Activated CD4-positive, alpha-beta T cell treated with anti-CD3 and anti-CD28 coated beads for 24 hours (primary cell): Measurements from ENCODE around the gene MUC21.
"Not testable (repeated sequence)": the region's sequence is repeated elsewhere in the genome, so short reads cannot be mapped to it uniquely, and the experiment has no call there.

Experiments used
- DNase-seq, 2 donors: peaks; one replicate each; pipeline ENCODE4 v3.0.0-alpha.2; 2020; ENCODE audit warnings: low read depth in 2 of 2

Gene MUC21

DNA sequence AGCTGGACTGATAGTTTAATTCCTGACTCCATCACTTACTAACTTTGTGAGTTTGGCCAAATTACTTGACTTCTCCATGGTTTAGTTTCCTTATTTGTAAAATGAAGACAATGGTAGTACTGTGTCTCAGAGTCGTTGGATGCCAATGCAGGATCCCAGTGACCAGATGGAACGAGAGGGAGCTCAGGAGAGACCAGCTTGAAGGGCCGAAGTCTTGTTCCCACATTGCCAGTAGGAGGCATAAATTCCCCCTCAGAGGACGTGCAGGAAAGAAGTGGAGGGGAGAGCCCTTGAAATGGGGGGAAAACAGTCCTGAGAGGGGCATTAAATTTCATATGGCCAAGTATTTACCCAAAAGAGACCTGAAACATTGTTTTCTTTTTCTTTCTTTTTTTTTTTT, 24.6 kb downstream of the MUC21 start:
- no peak for DNase-seq

DNA sequence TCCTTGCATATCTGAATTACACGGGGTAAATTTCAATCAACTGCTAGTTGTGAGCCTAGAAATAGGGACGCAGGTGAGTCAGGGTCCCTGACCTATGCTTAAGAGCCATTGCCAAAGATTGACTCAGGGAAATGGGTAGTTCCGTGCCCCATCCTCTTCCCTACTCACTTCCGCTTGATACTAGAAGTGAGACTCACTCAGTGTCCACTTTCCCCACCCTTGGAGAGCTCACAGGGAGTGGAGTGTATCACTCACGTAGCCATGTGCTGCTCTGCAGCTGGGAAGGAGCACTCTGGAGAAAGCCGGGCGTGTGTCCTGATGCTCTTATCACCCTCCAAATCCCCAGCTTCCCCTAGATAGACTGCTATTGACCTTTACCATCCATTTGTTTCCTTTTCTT, 26.2 kb downstream of the MUC21 start:
- no peak for DNase-seq

DNA sequence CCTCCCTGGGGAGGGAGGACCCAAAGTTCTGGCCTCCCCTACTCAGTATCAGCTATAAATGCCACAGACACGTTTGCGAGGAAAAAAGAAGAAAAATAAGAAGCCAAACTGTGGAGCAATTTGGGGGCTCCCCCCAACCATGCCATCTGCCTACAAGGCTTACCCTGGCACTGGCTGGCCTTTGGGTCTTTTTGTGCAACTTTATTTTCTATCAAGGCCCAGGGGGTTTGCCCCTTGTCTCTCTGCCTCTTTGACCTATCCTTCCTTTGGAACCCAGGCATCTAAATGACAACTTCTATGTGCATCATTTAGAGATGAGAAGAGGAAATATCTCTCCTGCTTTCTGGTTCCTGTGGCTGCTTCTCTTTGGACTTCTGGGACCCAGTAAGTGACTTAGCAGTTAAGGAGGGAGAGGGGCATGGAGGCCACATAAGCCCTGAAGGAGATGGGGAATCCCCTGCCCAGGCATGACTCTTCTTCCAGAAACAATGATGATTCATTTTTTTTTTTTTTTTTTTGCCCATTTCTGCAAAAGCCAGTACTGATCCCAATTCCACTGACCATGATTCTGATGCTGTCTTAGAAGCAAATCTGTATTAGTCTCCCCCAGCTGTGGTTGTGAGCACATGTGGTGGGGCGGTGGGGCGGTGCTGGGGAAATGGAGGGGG, 27.0 kb downstream of the MUC21 start, which contains the start of gene MUC22:
Gene MUC22 (plus strand): TSS at position 82 of the 668 bp plus-strand sequence. CDS start 233 bp downstream, at position 315.
- DNase-seq: no peak

DNA sequence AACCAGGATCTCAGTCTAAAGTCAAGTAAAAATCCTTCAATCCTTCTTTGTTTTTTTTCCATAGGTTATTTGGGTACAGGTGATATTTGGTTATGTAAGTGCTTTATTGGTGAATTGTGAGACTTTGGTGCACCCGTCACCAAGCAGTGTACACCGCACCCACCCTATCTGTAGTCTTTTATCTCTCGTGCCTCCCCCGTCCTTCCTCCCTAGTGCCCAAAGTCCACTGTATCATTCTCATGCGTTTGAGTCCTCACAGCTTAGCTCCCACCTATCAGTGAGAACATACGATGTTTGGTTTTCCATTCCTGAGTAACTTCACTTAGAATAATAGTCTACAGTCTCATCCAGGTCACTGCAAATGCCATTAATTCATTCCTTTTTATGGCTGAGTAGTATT, 27.6 kb downstream of the MUC21 start:
- DNase-seq: no peak

DNA sequence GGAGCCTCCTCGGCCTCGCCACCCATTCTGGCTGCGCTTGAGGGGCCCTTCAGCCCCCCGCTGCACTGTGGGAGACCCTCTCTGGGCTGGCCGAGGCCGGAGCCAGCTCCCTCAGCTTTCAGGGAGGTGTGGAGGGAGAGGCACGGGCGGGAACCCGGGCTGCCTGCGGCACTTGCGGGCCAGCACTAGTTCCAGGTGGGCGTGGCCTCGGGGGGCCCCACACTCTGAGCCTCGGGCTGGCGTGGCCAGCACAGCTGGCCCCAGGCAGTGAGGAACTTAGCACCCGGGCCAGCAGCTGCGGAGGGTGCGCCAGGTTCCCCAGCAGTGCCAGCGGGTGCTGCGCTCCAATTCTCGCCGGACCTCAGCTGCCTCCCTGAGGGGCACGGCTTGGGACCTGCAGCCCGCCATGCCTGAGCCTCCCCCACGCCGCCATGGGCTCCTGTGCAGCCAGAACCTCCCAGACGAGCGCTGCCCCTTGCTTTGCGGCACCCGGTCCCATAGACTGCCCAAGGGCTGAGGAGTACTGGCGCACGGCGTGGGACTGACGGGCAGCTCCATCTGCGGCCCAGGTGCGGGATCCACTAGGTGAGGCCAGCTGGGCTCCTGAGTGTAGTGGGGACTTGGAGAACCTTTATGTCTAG, 33.3 kb downstream of the MUC21 start:
- DNase-seq: no peak

DNA sequence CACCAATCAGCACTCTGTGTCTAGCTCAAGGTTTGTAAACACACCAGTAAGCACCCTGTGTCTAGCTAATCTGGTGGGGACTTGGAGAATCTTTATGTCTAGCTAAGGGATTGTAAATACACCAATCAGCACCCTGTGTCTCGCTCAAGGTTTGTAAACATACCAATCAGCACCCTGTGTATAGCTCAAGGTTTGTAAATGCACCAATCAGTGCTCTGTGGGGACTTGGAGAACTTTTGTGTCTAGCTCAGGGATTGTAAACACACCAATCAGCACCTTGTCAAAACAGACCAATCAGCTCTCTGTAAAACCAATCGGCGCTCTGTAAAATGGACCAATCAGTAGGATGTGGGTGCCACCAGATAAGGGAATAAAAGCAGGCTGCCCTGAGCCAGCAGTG, 33.9 kb downstream of the MUC21 start:
- not testable (repeated sequence) for DNase-seq

DNA sequence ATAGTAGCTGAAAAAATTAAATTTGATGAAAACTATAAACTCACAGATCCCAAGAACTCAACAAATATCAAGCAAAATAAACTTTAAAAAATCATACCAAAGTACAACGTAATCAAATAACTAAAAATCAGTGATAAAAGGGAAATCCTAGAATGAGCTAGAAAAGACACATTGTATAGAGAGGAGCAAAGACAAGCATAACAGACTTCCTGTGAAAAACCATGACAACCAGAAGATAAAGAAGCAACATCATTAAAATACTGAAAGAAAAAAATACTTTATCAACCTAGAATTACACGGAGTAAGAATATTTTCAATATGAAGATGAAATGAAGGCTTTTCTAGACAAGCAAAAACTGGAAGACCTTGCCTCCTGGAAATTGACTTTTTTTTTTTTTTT, 36.5 kb downstream of the MUC21 start:
- DNase-seq: no peak

DNA sequence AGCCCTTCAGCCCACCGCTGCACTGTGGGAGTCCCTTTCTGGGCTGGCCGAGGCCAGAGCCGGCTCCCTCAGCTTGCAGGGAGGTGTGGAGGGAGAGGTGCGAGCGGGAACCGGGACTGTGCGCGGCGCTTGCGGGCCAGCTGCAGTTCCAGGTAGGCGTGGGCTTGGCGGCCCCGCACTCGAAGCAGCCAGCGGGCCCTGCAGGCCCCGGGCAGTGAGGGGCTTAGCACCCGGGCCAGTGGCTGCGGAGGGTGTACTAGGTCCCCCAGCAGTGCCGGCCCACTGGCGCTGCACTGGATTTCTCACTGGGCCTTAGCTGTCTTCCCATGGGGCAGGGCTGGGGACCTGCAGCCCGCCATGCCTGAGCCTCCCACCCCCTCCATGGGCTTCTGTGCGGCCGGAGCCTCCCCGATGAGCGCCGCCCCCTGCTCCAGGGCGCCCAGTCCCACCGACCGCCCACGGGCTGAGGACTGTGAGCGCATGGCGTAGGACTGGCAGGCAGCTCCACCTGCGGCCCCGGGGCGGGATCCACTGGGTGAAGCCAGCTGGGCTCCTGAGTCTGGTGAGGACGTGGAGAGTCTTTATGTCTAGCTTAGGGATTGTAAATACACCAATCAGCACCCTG, 37.2 kb downstream of the MUC21 start:
- DNase-seq: not testable (repeated sequence)

DNA sequence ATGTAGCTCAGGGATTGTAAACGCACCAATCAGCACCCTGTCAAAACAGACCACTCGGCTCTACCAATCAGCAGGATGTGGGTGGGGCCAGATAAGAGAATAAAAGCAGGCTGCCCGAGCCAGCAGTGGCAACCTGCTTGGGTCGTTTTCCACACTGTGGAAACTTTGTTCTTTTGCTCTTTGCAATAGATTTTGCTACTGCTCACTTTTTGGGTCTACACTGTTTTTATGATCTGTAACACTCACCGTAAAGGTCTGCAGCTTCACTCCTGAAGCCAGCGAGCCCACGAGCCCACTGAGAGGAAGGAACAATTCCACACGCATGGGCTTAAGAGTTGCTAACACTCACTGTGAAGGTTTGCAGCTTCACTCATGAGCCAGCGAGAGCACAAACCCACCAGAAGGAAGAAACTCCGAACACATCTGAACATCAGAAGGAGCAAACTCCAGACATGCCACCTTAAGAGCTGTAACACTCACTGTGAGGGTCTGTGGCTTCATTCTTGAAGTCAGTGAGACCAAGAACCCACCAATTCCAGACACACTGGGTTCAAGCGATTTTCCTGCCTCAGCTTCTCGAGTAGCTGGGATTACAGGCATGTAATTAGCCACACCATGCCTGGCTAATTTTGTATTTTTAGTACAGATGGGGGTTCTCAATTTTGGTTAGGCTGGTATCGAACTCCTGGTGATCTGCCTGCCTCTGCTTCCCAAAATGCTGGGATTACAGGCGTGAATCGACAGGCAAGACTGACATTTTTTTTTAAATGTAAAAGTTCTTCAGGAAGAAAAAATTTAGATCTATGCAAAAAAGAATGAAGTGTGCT, 38.4 kb downstream of the MUC21 start:
- not testable (repeated sequence) for DNase-seq

DNA sequence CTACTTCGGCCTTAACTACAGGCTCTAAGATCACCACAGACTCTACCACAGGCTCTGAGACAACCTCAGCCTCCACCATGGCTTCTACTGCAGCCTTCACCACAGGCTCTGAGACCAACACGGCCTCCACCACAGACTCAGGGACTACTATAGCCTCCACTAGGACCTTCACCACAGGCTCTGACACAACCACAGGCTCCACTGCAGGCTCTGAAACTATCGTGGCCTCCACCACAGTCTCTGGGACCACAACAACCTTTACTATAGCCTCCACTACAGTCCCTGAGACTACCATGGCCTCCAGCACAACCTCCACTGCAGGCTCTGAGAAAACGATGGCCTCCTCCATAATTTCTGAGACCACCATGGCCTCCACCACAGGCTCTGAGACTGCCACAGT, 42.1 kb downstream of the MUC21 start:
- no peak for DNase-seq

DNA sequence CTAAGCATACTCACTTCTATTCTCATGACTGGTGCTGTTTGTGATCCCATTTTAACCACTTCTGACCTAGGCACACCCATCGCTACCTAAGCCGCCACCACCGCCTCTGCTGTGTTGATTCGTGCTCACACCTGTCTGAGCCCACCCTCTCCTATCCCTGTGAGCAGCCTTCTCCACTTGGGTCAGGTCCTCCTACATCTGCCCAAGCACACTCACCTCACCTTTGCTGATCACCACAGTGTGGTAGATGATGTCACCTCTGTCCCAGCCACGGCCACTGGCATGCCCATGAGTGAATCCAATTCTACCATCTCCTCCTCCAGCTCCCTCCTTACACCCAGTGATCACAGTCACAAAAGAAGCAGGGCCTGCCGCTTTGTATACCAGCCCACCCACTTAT, 47.6 kb downstream of the MUC21 start:
- no peak for DNase-seq

DNA sequence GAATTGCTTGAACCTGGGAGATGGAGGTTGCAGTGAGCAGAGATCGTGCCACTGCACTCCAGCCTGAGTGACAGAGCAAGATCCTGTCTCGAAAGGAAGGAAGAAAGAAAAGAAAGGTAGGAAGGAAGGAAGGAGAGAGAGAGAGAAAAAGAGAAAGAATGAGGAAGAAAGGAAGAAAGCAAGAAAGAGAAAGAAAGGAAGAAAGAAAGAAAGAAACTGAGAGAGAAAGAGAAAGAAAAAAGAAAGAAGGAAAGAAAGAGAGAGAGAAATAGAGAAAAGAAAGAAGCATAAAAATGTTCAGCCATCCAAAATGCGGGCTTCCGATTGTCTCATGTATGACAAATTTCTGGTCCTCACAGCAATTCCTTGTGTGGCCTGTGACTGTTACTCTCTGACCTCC, 49.6 kb downstream of the MUC21 start:
- DNase-seq: no peak

DNA sequence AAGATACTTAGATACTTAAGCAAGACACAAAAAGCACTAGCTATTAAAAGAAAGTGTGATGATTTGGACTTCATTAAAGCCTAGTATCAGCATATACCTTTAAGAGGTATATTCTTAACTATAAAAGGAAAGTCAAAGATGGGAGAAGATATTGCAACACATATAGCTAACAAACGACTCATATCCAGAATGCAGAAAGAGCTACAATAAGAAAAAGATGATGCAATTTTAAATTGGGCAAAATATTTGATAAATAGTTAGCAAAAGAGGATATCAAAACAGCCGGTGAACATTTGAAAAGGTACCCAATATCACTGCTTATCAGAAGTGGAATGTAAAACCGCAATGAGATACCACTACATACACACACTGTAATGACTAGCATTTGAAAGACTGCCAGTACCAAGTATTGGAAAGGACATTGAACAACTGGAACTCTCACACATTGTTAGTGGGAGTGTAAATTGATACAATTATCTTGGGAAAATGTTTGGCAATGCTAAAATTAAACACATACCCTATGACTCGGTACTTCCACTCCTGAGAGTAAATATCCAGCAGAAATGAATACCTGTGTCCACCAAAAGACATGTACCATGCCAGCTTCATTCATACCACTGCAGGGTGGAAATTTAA, 52.5 kb downstream of the MUC21 start:
- DNase-seq: no peak

DNA sequence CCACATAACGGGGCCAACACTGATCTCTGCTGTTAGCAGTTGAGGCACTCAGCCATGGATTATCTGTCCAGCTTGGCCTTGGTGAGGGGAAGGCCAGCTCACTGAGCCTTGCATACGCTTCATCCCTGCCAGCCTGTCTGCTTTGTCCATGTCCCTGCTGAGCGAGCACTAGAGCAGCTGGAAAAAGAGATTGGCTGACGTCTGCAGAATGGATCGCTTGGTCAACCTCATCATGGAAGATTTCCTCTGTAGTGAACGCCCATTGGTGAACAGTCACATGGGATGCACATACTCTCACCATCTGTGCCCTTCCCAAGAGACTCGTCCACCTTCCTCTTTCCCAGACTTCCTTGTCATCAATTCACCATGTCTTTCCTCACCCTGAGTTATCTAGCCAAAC, 53.7 kb downstream of the MUC21 start:
- DNase-seq: no peak

DNA sequence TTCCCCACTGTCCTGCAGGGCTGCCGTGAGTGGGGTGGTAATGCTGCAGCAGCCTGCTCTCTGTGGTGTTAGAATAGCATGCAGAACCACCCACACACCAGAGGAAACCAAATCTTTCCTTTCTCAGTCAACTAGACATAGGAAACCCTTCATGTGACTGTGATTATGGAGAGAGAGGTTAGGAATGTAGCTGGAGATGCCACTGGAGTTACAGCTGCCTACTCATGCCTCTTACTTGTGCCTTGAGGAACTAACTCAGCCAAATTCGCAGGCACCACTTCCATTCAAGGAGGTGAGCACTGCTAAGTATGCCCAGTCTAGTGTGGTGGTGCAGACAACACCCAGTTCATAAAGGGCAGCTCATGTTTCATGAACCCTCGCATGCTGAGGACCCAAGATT, 54.2 kb downstream of the MUC21 start:
- no peak for DNase-seq

DNA sequence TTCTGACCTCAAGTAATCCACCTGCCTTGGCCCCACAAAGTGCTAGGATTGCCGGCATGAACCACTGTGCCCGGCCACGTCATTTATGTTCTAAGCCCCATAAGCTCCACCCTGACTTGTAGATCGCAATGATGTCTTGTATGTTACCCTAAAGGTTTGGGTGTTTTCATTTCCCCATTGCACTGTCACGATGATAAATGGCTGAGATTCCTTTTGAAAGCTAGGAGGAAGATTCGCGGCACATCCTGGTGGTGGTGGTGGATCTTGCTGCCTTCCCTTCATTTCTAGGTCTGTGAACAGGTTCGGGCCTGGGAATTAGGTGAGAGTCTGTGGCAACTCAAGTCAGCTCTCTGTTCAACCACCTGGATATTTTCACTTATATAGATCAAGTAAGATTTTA, 55.0 kb downstream of the MUC21 start:
- DNase-seq: no peak
